Gastrocnemius medialis (tissue), 4 donors: ENCODE results near the gene TMEM119. TPM values are rescaled to one million over a fixed set of nuclear protein-coding genes. Genes with fewer than 3 reads are reported as not detected.

ENCODE experiments used
- ATAC-seq, 2 donors: fragments of 150-250 bp; one replicate each; pipeline ENCODE4 v1.9.1; 2016
- DNase-seq, 2 donors: peaks; one replicate each; pipeline ENCODE4 v3.0.0-alpha.2; 2019
- H3K27ac ChIP-seq, 4 donors: fragments of 200-600 bp; sonication (generic); 1 replicate in 1 of 4; 2 replicates in 3 of 4; pipeline ENCODE4 v1.5.1; 2016 to 2018; ENCODE audit warnings: mild to moderate bottlenecking in 2 of 4, moderate library complexity in 1 of 4
- H3K27me3 ChIP-seq, 3 donors: fragments of 200-600 bp; sonication (generic) in 2 of 3; 1 replicate in 1 of 3; 2 replicates in 2 of 3; pipeline versions ENCODE4 v1.5.1 to v1.6.0; 2016 to 2019; ENCODE audit warnings: mild to moderate bottlenecking in 1 of 3, moderate library complexity in 1 of 3
- H3K36me3 ChIP-seq, 2 donors: fragments of 200-600 bp; sonication (generic) in 1 of 2; one replicate each; pipeline ENCODE4 v1.5.1; 2017 to 2018
- H3K4me1 ChIP-seq, 2 donors: fragments of 200-600 bp; sonication (generic) in 1 of 2; one replicate each; pipeline ENCODE4 v1.5.1; 2016 to 2017; ENCODE audit warnings: mild to moderate bottlenecking in 2 of 2
- H3K4me3 ChIP-seq, 4 donors: fragments of 200-600 bp; sonication (generic) in 3 of 4; 1 replicate in 1 of 4; 2 replicates in 3 of 4; pipeline ENCODE4 v1.5.1; 2016 to 2019; ENCODE audit warnings: mild to moderate bottlenecking in 2 of 4
- H3K9me3 ChIP-seq, 3 donors: fragments of 200-600 bp; sonication (generic) in 2 of 3; 1 replicate in 1 of 3; 2 replicates in 2 of 3; pipeline ENCODE4 v1.5.1; 2016 to 2019
- POLR2A ChIP-seq, 2 donors: fragments of 450-650 bp; IDR thresholded peaks; one replicate each; pipeline ENCODE4 v1.6.1; 2017; ENCODE audit warnings: antibody characterized with exemption in 2 of 2, mild to moderate bottlenecking in 2 of 2, moderate library complexity in 2 of 2
- in situ Hi-C, 4 donors: fragments of 200-750 bp; cut with MboI; loops; one replicate each; pipeline versions ENCODE4 v1.15.0 to v1.8.0; 2017; ENCODE audit warnings: low sequenced_read_pairs in 4 of 4
- intact Hi-C: fragments of 100-400 bp; cut with DNase I; formaldehyde crosslinking; loops from one replicate; pipeline ENCODE4 v1.15.1; 2023; ENCODE audit warnings: low total_unique reads
- total RNA-seq, 4 donors: library from RNA; depleted of rRNA; stranded (reverse); fragments of >200 nt; gene quantifications; one replicate each; pipeline versions ENCODE4 v1.1.0 to v1.2.3, GENCODE V29; 2016
- TF ChIP-seq, protein P1 (sequence below), 5 experiments: fragments of 450-650 bp in 3 of 5; fragments of 200-600 bp in 2 of 5; sonication (generic) in 2 of 5; IDR thresholded peaks in 4 of 5; conservative IDR thresholded peaks in 1 of 5; 1 replicate in 4 of 5; 2 replicates in 1 of 5; pipeline ENCODE4 v1.5.1; 2016 to 2019; ENCODE audit warnings: antibody characterized with exemption in 5 of 5, mild to moderate bottlenecking in 3 of 5, moderate library complexity in 3 of 5

TMEM119 gene
- total RNA-seq, 4 donors from 2014 or later, result 0.85 TPM; not detected in 3

DNA sequence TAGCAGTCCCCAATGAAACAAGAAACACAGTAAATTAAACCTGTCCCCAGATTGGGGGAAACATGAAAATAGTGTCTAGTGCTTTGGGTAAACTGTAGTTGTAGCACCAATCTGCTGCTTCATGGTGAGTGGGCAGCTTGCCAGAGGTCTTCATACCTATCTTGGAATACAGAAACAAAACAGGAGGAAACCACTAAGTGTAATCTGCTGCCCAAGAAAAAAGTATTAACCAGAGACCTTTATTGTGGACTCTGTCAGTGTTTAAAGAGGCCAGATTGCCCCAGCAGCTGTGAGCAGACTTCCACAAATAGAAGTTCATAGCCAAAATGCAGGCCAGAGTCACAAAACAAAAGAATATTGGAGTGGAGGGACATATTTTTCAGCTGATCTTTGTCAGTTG, 33.2 kb downstream of the TMEM119 start:
- peaks cover 33 to 36% of the 10 kb centered on the region in 2 donors for H3K4me1 ChIP-seq

GRCh38 chr12:108563804-108564151, 34.1 kb downstream of the TMEM119 start:
- Histone ChIP-seq H3K4me3 (peak overlapping the region in 3 of 4 donors; percentile 90 to 100 (median 94)), H3K9me3 (no peaks in the 10 kb centered on the region), H3K27me3 (no peaks in the 10 kb centered on the region), H3K36me3 (peaks cover 2 to 47% of the 10 kb centered on the region in 2 donors), H3K4me1 (peaks cover 42 to 45% of the 10 kb centered on the region in 2 donors), H3K27ac (peak overlapping the region; percentile 92 to 97 (median 96))
- TF ChIP-seq, protein P1, sequence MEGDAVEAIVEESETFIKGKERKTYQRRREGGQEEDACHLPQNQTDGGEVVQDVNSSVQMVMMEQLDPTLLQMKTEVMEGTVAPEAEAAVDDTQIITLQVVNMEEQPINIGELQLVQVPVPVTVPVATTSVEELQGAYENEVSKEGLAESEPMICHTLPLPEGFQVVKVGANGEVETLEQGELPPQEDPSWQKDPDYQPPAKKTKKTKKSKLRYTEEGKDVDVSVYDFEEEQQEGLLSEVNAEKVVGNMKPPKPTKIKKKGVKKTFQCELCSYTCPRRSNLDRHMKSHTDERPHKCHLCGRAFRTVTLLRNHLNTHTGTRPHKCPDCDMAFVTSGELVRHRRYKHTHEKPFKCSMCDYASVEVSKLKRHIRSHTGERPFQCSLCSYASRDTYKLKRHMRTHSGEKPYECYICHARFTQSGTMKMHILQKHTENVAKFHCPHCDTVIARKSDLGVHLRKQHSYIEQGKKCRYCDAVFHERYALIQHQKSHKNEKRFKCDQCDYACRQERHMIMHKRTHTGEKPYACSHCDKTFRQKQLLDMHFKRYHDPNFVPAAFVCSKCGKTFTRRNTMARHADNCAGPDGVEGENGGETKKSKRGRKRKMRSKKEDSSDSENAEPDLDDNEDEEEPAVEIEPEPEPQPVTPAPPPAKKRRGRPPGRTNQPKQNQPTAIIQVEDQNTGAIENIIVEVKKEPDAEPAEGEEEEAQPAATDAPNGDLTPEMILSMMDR (IDR thresholded peaks at IDR 0.05 in 4 of 5, conservative IDR thresholded peaks at IDR 0.05 in 1 of 5), result peak in 1 of 5 experiments; percentile 7
- TF ChIP-seq POLR2A (IDR thresholded peaks at IDR 0.05), result no peak
- ATAC-seq (no peak), DNase-seq (no peak)
- in situ Hi-C loops (loop anchor here (5.0 to 25.0 kb wide), 5 partner anchors 54 to 531 kb away; partner anchors contain the start of genes ALKBH2 (in 4 of the 4), UNG (in 4 of the 4) and SSH1 (in 1 of the 4)), intact Hi-C loops (loop anchor here (1.0 to 5.0 kb wide), 8 partner anchors 55 to 530 kb away; partner anchors contain the start of genes ALKBH2, CORO1C and USP30)

More for the DNA sequence above, 33.2 kb downstream of the TMEM119 start:
- Histone ChIP-seq H3K27me3 (no peaks in the 10 kb centered on the region), H3K36me3 (peaks cover 2 to 57% of the 10 kb centered on the region in 2 donors), H3K27ac (peak overlapping the region; percentile 92 to 97 (median 96)), H3K4me3 (no peak overlapping the region), H3K9me3 (no peaks in the 10 kb centered on the region)
- ATAC-seq (no peak), DNase-seq (no peak)
- no peak for TF ChIP-seq POLR2A (IDR thresholded peaks at IDR 0.05)
- TF ChIP-seq, protein P1 (IDR thresholded peaks at IDR 0.05 in 4 of 5, conservative IDR thresholded peaks at IDR 0.05 in 1 of 5), result no peak
- in situ Hi-C loops (loop anchor here (5.0 to 25.0 kb wide), 5 partner anchors 53 to 530 kb away; partner anchors contain the start of genes ALKBH2 (in 4 of the 4), UNG (in 4 of the 4) and SSH1 (in 1 of the 4)), intact Hi-C loops (loop anchor here (1.0 to 5.0 kb wide), 5 partner anchors 168 to 488 kb away; partner anchors contain the start of genes CORO1C and USP30)

DNA sequence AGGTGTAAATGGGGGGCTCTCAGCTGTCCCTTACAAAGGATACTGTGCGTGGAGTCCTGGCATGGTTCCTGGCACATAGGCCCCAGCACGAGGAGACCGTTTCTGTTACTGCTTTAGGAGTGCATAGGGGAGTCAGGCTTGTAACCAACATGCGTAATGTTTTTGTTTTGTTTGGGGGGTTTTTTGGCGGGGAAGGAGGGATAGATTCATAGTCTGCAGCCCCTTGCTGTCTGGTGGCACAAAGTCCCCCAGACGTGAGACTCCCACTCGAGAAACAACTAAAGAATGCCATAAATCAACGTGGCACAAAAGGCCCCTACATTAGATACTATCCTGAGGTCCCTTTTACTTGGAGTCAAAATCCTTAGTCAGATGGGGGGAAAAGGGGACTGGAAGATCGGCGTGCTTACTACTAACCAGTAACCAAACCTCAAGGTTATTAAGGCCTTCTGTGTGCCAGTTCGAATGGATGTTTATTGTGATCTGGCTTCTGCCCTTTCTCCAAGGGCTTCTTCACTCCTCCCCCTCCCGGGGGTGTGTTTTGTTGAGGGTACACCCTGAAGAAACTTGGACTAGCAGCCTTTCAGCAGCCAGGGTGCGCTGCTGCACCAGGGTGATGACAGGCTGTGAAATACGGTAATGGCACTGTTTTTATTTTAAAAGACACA, 34.6 kb downstream of the TMEM119 start:
- in situ Hi-C loops, result loop anchor here (5.0 to 25.0 kb wide), 5 partner anchors 54 to 532 kb away; partner anchors contain the start of genes ALKBH2 (in 4 of the 4), UNG (in 4 of the 4) and SSH1 (in 1 of the 4)
- intact Hi-C loops, result loop anchor here (1.0 to 5.0 kb wide), 6 partner anchors 55 to 530 kb away; partner anchors contain the start of genes ALKBH2, CORO1C and USP30
- H3K9me3 ChIP-seq, result no peaks in the 10 kb centered on the region
- H3K4me1 ChIP-seq, result peaks cover 47 to 49% of the 10 kb centered on the region in 2 donors
- no peaks in the 10 kb centered on the region for H3K27me3 ChIP-seq
- TF ChIP-seq POLR2A (IDR thresholded peaks at IDR 0.05), result peak; percentile 55 to 62
- TF ChIP-seq, protein P1 (IDR thresholded peaks at IDR 0.05 in 4 of 5, conservative IDR thresholded peaks at IDR 0.05 in 1 of 5), result peak; percentile 76 to 87 (median 86)
- peak overlapping the region; percentile 92 to 97 (median 96) for H3K27ac ChIP-seq
- peak overlapping the region; percentile 90 to 100 (median 93) for H3K4me3 ChIP-seq
- peaks cover 0 to 42% of the 10 kb centered on the region in 2 donors for H3K36me3 ChIP-seq
- ATAC-seq (peak; percentile 37 to 51), DNase-seq (peak; percentile 75 to 83)

DNA sequence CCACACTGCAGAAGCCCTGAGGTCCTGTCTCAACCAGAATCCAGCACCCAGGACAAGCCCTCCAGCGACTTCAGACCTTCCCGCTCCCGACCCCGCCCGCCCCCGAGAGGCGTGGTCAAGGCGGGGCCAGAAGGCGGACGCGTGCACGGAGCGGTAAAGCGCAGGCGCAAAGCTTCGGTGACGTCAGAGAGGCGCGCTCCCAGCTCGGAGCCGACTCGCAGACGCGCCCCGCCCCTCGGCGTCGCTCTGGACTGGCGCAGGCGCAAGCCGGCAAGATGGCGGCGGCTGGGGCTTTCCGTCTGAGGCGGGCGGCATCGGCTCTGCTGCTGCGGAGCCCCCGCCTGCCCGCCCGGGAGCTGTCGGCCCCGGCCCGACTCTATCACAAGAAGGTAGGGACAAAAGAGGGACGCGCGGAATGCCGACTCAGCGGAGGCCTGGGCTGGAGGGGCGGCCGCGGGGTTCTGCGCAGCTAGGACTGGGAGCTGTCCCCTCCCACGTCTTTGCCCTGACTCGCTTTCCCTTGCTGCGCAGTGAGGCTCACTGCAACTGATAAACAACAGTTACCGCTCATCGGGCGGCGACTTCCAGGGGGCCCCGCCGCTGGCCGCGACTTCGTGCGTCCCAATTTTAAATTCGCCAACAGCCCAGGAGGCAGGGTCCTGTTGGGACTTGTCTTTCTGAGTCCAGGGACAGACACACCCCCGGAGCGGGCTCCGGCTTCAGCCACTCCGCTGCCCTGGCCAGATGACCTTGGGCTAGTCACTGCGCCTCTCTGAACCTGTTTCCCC, 35.3 kb downstream of the TMEM119 start, which contains the start of gene ISCU:
Gene ISCU, plus strand, starts transcription at position 249 of the 788 bp plus-strand sequence. Its CDS starts 27 bp downstream, at position 276.
- Histone ChIP-seq H3K4me3 (peak within 1 kb of the TSS; percentile 90 to 100 (median 94)), H3K9me3 (no peaks in the 10 kb centered on the region), H3K36me3 (peaks cover 0 to 37% of the 10 kb centered on the region in 2 donors), H3K4me1 (peaks cover 55 to 56% of the 10 kb centered on the region in 2 donors), H3K27ac (peak within 1 kb of the TSS; percentile 92 to 97 (median 96)), H3K27me3 (no peaks in the 10 kb centered on the region)
- ATAC-seq, result peak; percentile 70 to 71
- TF ChIP-seq, protein P1 (IDR thresholded peaks at IDR 0.05 in 4 of 5, conservative IDR thresholded peaks at IDR 0.05 in 1 of 5), result no peak
- peak; percentile 96 to 98 for TF ChIP-seq POLR2A (IDR thresholded peaks at IDR 0.05)
- intact Hi-C loops (loop anchor here (1.0 to 5.0 kb wide), 8 partner anchors 47 to 531 kb away; partner anchors contain the start of genes ALKBH2, CORO1C, FICD and SSH1), in situ Hi-C loops (loop anchor here (5.0 to 25.0 kb wide), 5 partner anchors 55 to 532 kb away; partner anchors contain the start of genes ALKBH2 (in 4 of the 4), UNG (in 4 of the 4) and SSH1 (in 1 of the 4))
- peak; percentile 95 to 96 for DNase-seq
